GM18861 (cell line): ENCODE results near the gene TTC16.
A peak's percentile ranks its signal among the peaks of the same experiment; 100 is the strongest.

Experiments
- ATAC-seq: cut with Tn5 transposase; IDR thresholded peaks from one replicate; pipeline ENCODE4 v1.9.1; 2021; ENCODE audit not compliant: unreplicated experiment

TTC16 gene

DNA sequence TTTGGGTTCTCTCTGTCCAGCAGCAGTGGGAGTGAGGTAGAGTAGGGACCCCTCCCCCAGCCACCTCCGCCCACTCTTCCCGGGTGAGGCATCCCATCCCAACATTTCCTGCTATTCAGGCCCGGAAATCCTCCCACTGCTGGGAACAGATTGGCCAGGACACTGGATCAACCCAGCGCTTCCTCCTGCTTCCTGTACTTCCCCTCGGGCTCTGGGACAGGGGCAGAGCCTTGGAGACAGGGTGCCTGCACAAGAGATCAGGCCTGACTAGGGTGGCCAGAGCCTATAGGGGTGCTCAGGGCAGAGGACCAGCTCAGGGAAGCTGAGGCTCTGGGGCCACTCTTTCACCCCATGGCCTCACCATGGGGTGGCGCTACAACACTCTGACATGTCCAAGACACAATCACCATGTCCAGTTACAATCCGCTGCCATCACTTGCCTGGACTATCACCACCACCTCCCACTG, 48.1 kb downstream of the TTC16 start:
- ATAC-seq = no peak

- ATAC-seq = no peak
These were observed 49.5 kb downstream of the TTC16 start for GRCh38 chr9:127765418-127765817.

- ATAC-seq = no peak
These were observed 51.5 kb downstream of the TTC16 start for GRCh38 chr9:127767410-127767809.

DNA sequence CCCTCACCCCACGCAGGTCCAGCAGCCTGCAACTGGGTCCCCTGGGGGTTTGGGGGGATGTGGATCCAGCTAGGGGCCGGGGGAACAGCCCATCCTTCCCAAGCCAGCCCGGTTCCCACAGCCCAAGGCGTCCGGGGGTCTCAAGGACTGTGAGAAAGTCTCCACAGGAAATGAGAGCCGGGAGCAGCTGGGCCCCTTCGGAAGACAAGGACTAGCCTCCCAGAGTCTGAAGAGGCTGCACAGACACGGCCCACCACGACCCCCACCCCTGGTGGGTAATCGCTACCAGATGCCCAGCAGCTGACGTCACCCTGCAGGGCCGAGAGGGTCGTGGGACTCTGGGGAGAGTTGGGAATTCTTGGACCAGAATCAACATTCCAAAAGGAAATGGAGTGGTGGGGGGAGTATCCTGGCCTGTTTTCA, 52.0 kb downstream of the TTC16 start:
- no peak for ATAC-seq

DNA sequence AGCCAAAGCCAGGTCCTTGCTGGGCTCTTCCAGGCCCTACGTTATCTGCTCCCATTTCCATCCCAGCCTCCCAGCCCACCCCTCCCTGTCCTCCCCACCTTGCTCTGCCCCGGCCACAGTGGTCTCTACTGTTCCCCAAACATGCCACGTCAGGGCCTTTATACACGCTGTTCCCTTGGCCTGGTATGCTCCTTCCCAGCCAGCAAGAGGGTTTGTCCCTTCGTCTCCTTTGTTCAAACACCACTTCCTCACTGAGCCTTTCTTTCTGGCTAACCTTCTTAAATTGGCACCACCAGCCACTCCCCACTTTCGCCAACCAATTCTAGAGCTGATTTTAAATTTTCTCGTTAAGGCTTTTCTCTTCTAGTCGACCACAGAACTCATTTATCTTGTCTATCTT, 52.8 kb downstream of the TTC16 start:
- no peak for ATAC-seq

GRCh38 chr9:127769101-127769500, 53.2 kb downstream of the TTC16 start:
- no peak for ATAC-seq

GRCh38 chr9:127769929-127770582, 54.2 kb downstream of the TTC16 start:
- ATAC-seq = no peak

- no peak for ATAC-seq
These were observed 54.7 kb downstream of the TTC16 start for GRCh38 chr9:127770583-127770904.

DNA sequence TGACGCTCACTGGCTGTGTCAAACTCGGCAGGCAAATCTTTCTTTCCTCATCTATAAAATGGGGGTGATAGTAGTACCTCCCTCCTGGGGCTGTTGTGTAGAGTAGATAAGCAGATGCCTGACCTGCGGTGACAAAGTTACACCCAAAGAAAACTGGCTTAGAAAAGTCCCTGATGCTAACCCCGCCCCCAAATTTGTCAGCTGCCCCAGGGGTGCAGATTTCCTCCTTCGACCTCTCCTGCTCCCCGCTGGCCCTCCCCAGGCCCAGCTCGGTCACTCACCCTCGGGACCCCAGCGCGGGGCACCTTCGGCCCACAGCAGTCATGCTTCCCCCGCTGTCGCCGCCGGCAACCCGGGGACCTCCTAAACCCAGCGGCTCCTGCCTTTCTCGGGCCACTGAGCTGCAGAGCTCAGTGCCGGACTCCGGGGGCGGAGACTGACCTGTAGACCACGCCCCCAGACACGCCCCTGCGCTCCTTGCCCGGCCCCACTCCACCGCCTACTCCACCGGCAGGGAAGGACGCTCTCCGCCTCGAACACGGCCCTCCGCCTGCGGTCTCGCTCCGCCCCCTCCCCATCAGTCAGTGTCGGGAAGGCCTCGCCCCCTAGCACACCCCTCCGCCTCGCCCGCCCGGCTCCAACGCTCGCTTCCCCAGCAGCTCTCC, 55.2 kb downstream of the TTC16 start:
- ATAC-seq = peak; percentile 61

- ATAC-seq = no peak
These were observed 55.8 kb downstream of the TTC16 start for GRCh38 chr9:127771570-127772189.

DNA sequence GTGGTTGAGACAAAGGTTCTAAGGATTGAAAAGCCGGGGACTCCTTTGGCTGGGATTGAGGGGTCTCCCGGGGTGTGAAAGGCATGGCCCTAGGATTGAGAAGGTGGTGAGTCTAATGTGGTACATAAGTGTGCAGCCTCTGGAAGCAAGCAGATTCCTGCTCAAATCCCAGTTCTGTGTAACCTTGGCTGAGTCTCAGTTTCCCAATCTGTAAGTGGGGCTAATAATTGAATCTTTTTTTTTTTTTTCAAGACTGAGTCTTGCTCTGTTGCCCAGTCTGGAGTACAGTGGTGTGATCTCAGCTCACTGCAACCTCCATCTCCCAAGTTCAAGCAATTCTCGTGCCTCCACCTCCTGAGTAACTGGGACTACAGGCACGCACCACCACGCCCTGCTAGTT, 56.7 kb downstream of the TTC16 start:
- no peak for ATAC-seq

- ATAC-seq = no peak
These were observed 57.4 kb downstream of the TTC16 start for GRCh38 chr9:127773272-127773671.

- no peak for ATAC-seq
These were observed 58.1 kb downstream of the TTC16 start for GRCh38 chr9:127773981-127774380.

- no peak for ATAC-seq
These were observed 60.5 kb downstream of the TTC16 start for GRCh38 chr9:127776195-127776923.

DNA sequence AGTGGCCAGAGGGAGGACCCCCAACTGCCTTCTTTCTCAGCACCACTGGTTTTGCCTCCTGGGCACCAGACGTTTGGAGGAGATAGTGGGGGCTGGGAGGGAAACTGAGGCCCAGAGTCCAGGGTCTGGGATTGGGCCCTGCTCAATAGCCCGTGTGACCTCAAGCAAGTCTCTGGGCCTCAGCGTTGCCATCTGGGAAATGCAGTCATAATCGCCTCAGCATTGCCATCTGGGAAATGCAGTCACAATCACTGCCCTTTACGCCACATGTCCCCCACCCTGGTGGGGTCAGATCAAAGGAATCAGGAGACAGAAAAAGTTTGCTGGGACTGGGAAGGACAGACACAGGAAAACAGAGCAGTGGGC, 61.0 kb downstream of the TTC16 start:
- no peak for ATAC-seq

DNA sequence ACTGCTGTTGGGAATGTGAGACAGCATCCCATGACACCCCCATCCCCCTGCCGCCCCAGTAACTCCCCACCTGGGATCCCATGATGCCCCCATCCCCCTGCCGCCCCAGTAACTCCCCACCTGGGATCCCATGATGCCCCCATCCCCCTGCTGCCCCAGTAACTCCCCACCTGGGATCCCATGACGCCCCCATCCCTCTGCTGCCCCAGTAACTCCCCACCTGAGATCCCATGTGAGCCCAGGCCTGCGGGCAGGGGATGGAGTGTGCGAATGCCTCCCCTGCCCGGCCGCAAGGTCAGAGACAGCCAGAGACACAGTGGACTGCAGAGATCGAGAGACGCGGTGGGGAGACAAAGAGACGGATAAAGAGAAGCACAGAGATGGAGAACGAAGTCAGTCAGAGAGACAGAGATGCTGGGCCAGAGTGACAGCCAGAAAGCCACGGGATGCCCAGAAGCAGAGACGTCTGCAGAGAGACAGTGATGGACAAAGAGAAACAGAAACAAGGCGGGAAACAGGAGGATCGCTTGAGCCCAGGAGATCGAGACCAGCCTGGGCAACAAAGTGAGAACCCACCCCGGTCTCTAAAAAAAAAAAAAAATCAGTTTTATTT, 61.6 kb downstream of the TTC16 start:
- no peak for ATAC-seq

GRCh38 chr9:127778280-127779135, 62.6 kb downstream of the TTC16 start, which contains the start of gene SH2D3C:
Gene SH2D3C, minus strand, starts transcription at chr9:127778666. Its CDS starts 39 bp downstream, at chr9:127778627.
- peak; percentile 18 for ATAC-seq

DNA sequence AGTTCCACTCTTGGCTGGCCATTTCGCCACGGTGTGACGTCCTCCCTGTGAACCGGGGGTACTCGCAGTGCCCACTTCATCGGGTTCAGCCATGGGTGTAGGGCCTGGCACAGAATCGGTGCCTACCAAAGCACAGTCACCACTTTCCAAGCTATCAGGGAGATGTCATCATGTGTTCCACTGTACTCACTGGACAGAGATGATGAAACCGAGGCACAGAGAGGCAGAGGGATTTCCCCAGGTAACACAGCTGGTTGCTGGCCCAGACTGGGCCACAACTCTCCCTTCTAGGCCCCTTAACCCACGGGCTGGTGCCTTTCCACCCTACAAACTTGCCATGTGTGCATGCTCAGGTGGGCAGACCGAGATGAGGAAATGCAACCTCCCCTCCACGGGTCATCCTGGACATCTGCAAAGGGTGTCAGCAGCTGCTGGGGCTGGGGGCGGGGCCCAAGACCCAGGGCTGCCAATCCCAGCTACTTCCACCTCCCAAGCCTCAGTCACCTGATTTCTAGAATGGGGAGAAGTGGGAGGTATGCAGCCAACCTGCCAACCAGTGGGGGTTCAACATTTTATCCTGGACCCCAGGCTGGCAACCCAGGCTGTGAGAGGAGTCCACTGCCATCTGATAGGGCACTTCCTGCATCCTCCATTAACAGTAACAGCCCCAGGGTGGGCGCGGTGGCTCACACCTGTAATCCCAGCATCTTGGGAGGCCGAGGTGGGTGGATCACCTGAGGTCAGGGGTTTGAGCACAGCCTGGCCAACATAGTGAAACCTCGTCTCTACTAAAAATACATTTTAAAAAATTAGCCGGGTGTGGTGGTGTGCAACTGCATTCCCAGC, 63.5 kb downstream of the TTC16 start:
- ATAC-seq = peak; percentile 40

DNA sequence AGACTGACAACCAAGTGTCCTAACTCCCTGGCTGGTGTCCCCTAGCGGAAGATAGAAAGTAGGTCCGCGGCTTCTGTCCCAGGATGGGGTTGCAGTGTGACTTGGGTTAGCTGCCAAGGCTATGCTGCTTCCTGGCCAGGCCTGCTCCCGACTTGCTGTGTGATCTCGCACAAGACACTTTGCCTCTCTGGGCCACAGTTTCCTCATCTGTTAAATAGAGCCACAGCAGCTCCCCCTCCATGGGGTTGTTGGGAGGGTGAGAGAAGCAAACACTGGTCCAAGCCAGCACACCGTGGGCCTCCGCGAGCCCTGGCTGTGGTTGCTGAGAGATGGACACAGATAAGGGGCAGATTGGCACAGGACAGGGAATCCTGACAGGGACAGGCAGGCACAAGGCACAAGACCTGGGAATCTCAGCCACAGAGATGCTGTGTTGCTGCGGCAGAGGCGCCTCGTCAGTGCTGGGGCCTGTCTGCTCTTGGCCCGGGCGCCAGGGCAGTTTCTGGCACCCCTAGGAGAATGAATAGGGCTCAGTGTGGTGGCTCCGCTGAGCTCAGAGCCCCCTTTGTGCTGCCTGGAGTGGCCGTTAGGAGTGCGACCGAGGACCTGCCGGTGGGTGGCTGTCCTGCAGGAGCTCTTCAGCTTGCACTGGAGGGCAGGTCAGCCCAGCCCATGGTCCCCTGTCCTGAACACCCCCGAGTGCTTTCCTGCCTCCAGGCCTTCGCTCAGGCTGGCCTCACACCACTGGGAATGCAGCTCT, 64.4 kb downstream of the TTC16 start:
- ATAC-seq = no peak
